H9 (cell line): ENCODE data around the gene NEAT1. TPM values are rescaled to one million over a fixed set of nuclear protein-coding genes. Genes with fewer than 3 reads are reported as not detected.

Experiments
- DNase-seq: peaks from one replicate; pipeline ENCODE4 v3.0.0-alpha.2; 2017
- H2AFZ ChIP-seq: one replicate; pipeline ENCODE4 v1.6.1; 2013; ENCODE audit warnings: mild to moderate bottlenecking, low read length, control low read depth, moderate library complexity
- H2AK5ac ChIP-seq: 2 replicates; pipeline ENCODE4 v1.6.1; 2013; ENCODE audit warnings: low read length, control low read depth, mixed read lengths; ENCODE audit not compliant: insufficient read length
- H2BK120ac ChIP-seq: one replicate; pipeline ENCODE4 v1.6.1; 2013; ENCODE audit warnings: low read depth, mild to moderate bottlenecking, low read length, control low read depth, inconsistent platforms; ENCODE audit not compliant: poor library complexity, severe bottlenecking
- H2BK12ac ChIP-seq: 2 replicates; pipeline ENCODE4 v1.6.1; 2013; ENCODE audit warnings: low read length, control low read depth, mixed read lengths, low read depth; ENCODE audit not compliant: insufficient read length
- H2BK15ac ChIP-seq: 2 replicates; pipeline ENCODE4 v1.6.1; 2013; ENCODE audit warnings: low read depth, low read length, control low read depth
- H2BK20ac ChIP-seq: one replicate; pipeline ENCODE4 v1.6.1; 2013; ENCODE audit warnings: low read depth, mild to moderate bottlenecking, low read length, control low read depth, inconsistent platforms; ENCODE audit not compliant: poor library complexity, severe bottlenecking
- H2BK5ac ChIP-seq: 2 replicates; pipeline ENCODE4 v1.6.1; 2013; ENCODE audit warnings: low read length, control low read depth, mixed read lengths; ENCODE audit not compliant: insufficient read length
- H3K14ac ChIP-seq: 2 replicates; pipeline ENCODE4 v1.6.1; 2013; ENCODE audit warnings: low read length, control low read depth; ENCODE audit not compliant: insufficient read depth
- H3K18ac ChIP-seq: 2 replicates; pipeline ENCODE4 v1.6.1; 2013; ENCODE audit warnings: low read depth, mild to moderate bottlenecking, mixed read lengths, low read length, control low read depth; ENCODE audit not compliant: insufficient read length
- H3K23ac ChIP-seq: 2 replicates; pipeline ENCODE4 v1.6.1; 2013; ENCODE audit warnings: low read length, control low read depth, mixed read lengths, low read depth; ENCODE audit not compliant: insufficient read length
- H3K23me2 ChIP-seq: 2 replicates; pipeline ENCODE4 v1.6.1; 2013; ENCODE audit warnings: low read depth, mild to moderate bottlenecking, mixed read lengths, low read length, control low read depth; ENCODE audit not compliant: insufficient read length, poor library complexity, severe bottlenecking
- H3K27ac ChIP-seq: 2 replicates; pipeline ENCODE4 v1.5.1; 2013; ENCODE audit warnings: low read length, control low read depth, mixed read lengths, low read depth; ENCODE audit not compliant: insufficient read length
- H3K27me3 ChIP-seq: 2 replicates; pipeline ENCODE4 v1.6.1; 2013; ENCODE audit warnings: low read length, control low read depth, inconsistent platforms; ENCODE audit not compliant: insufficient read depth
- H3K4ac ChIP-seq: 2 replicates; pipeline ENCODE4 v1.6.1; 2013; ENCODE audit warnings: low read depth, mild to moderate bottlenecking, control low read depth, inconsistent platforms, low read length, moderate library complexity
- H3K4me1 ChIP-seq: 2 replicates; pipeline ENCODE4 v1.6.1; 2013; ENCODE audit warnings: low read length, control low read depth, inconsistent platforms; ENCODE audit not compliant: insufficient read depth
- H3K4me2 ChIP-seq: 2 replicates; pipeline ENCODE4 v1.6.1; 2013; ENCODE audit warnings: low read length, control low read depth, mixed read lengths; ENCODE audit not compliant: insufficient read length, insufficient read depth
- H3K56ac ChIP-seq: 2 replicates; pipeline ENCODE4 v1.6.1; 2013; ENCODE audit warnings: low read depth, mild to moderate bottlenecking, mixed read lengths, low read length, control low read depth; ENCODE audit not compliant: insufficient read length
- H3K79me1 ChIP-seq: 2 replicates; pipeline ENCODE4 v1.6.1; 2013; ENCODE audit warnings: low read depth, mild to moderate bottlenecking, moderate library complexity, low read length, control low read depth, inconsistent platforms; ENCODE audit not compliant: insufficient read depth, poor library complexity, severe bottlenecking
- H3K79me2 ChIP-seq: 2 replicates; pipeline ENCODE4 v1.6.1; 2013; ENCODE audit warnings: low read length, control low read depth, inconsistent platforms; ENCODE audit not compliant: insufficient read depth
- H3K9ac ChIP-seq: 2 replicates; pipeline ENCODE4 v1.6.1; 2013; ENCODE audit warnings: low read length, control low read depth, mixed read lengths; ENCODE audit not compliant: insufficient read length; ENCODE audit errors: extremely low read depth
- H3K9me3 ChIP-seq: one replicate; pipeline ENCODE4 v1.6.1; 2013; ENCODE audit warnings: low read depth, low read length, inconsistent platforms; ENCODE audit not compliant: control insufficient read depth
- H3T11ph ChIP-seq: one replicate; pipeline ENCODE4 v1.6.1; 2013; ENCODE audit warnings: mild to moderate bottlenecking, low read length, control low read depth, inconsistent platforms
- H4K20me1 ChIP-seq: one replicate; pipeline ENCODE4 v1.6.1; 2013; ENCODE audit not compliant: control insufficient read depth, insufficient read length, insufficient read depth
- H4K5ac ChIP-seq: 2 replicates; pipeline ENCODE4 v1.6.1; 2013; ENCODE audit warnings: low read depth, mild to moderate bottlenecking, mixed read lengths, low read length, control low read depth; ENCODE audit not compliant: insufficient read length
- H4K8ac ChIP-seq: replicated peaks from 2 replicates; pipeline ENCODE4 v1.6.1; 2013; ENCODE audit warnings: low read length, control low read depth, mixed read lengths, low read depth; ENCODE audit not compliant: insufficient read length
- H4K91ac ChIP-seq: 2 replicates; pipeline ENCODE4 v1.6.1; 2013; ENCODE audit warnings: low read depth, mild to moderate bottlenecking, moderate library complexity, mixed read lengths, low read length, control low read depth; ENCODE audit not compliant: insufficient read length
- H3K27ac Mint-ChIP-seq, 3 experiments: 2 replicates in 2 of 3; 3 replicates in 1 of 3; pipeline ENCODE4 v1.8.0; 2020 to 2021; ENCODE audit warnings: mixed read lengths in 3 of 3, mild to moderate bottlenecking in 1 of 3, moderate library complexity in 1 of 3
- H3K27me3 Mint-ChIP-seq: 2 replicates; pipeline ENCODE4 v1.8.0; 2021; ENCODE audit warnings: low read depth, mild to moderate bottlenecking, moderate library complexity, mixed read lengths
- H3K36me3 Mint-ChIP-seq, 3 experiments: 2 replicates in 2 of 3; 3 replicates in 1 of 3; pipeline ENCODE4 v1.8.0; 2020 to 2021; ENCODE audit warnings: low read depth in 3 of 3, mixed read lengths in 3 of 3; ENCODE audit not compliant: insufficient read depth in 1 of 3
- H3K4me1 Mint-ChIP-seq, 2 experiments: 2 replicates each; pipeline ENCODE4 v1.8.0; 2020; ENCODE audit warnings: mixed read lengths in 2 of 2
- H3K4me3 Mint-ChIP-seq, 2 experiments: 2 replicates in 1 of 2; 3 replicates in 1 of 2; pipeline ENCODE4 v1.8.0; 2020 to 2021; ENCODE audit warnings: mild to moderate bottlenecking in 2 of 2, mixed read lengths in 2 of 2, moderate library complexity in 1 of 2
- H3K9me3 Mint-ChIP-seq, 2 experiments: 2 replicates in 1 of 2; 3 replicates in 1 of 2; pipeline ENCODE4 v1.8.0; 2020; ENCODE audit warnings: mild to moderate bottlenecking in 2 of 2, mixed read lengths in 2 of 2, moderate library complexity in 1 of 2
- WGBS: extraction: QIAGEN DNeasy Blood & Tissue Kit; methylation state at CpG from one replicate; pipeline ENCODE4 v1.1.7; 2013; ENCODE audit warnings: missing lambda C conversion rate, low lambda C conversion rate, mixed read lengths; ENCODE audit not compliant: insufficient read length; ENCODE audit errors: extremely low coverage; 5-methylcytosine and 5-hydroxymethylcytosine counted together
- total RNA-seq: library from RNA; stranded (reverse); gene quantifications from 2 replicates; pipeline ENCODE4 v1.2.1, GENCODE V29; 2021
- TF ChIP-seq, protein P1 (sequence below): fragments of 200-600 bp; sonication (generic); conservative IDR thresholded peaks from 3 replicates; pipeline ENCODE4 v1.8.0; 2021; ENCODE audit warnings: antibody characterized with exemption, mild to moderate bottlenecking

Gene NEAT1
- total RNA-seq, 1 experiment from 2014 or later: 12.7 TPM

DNA sequence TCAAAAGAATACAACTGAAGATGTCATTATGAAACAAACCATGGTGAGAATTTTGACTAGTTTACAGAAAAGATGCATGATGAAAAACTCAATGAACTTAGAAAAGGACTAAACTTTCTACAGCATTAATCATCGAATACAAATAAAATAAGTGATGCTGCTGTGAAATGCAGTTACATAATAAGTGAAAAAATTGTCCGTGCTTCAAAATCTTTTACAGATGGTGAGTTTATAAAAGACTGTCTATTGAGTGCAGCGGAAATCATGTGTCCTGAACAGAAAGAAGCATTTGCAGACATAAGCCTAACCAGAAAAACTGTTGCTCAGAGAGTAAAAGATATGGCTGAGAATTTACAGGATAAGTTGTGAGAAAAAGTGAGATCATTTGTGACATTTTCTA lies 33.8 kb downstream of the NEAT1 start:
- H3K23ac ChIP-seq: no peak overlapping the region
- H2BK12ac ChIP-seq: no peak overlapping the region
- no peak overlapping the region for H3K27ac ChIP-seq
- no peak overlapping the region for H3K14ac ChIP-seq
- TF ChIP-seq, protein P1, sequence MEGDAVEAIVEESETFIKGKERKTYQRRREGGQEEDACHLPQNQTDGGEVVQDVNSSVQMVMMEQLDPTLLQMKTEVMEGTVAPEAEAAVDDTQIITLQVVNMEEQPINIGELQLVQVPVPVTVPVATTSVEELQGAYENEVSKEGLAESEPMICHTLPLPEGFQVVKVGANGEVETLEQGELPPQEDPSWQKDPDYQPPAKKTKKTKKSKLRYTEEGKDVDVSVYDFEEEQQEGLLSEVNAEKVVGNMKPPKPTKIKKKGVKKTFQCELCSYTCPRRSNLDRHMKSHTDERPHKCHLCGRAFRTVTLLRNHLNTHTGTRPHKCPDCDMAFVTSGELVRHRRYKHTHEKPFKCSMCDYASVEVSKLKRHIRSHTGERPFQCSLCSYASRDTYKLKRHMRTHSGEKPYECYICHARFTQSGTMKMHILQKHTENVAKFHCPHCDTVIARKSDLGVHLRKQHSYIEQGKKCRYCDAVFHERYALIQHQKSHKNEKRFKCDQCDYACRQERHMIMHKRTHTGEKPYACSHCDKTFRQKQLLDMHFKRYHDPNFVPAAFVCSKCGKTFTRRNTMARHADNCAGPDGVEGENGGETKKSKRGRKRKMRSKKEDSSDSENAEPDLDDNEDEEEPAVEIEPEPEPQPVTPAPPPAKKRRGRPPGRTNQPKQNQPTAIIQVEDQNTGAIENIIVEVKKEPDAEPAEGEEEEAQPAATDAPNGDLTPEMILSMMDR: no peak
- no peak overlapping the region for H3K56ac ChIP-seq
- H3K79me2 ChIP-seq: no peaks in the 10 kb centered on the region
- Mint-ChIP-seq H3K27ac (no peak overlapping the region), H3K4me1 (peaks cover 19 to 26% of the 10 kb centered on the region in 2 experiments), H3K4me3 (no peak overlapping the region), H3K27me3 (peaks cover 97% of the 10 kb centered on the region), H3K36me3 (peaks cover 0 to 2% (median 0%) of the 10 kb centered on the region in 3 experiments; a peak in 1 of 7 replicates), H3K9me3 (peaks cover 11 to 27% of the 10 kb centered on the region in 2 experiments)
- H4K91ac ChIP-seq: no peak overlapping the region
- H3K4me2 ChIP-seq: no peak overlapping the region
- no peak overlapping the region for H2BK15ac ChIP-seq
- no CpG with 5 or more reads among the region's 3 CpGs for WGBS
- no peak overlapping the region for H4K5ac ChIP-seq
- no peaks in the 10 kb centered on the region for H3K79me1 ChIP-seq
- no peak overlapping the region for H2AFZ ChIP-seq
- H3K4ac ChIP-seq: no peak overlapping the region
- no peaks in the 10 kb centered on the region for H3K4me1 ChIP-seq
- no peaks in the 10 kb centered on the region for H4K20me1 ChIP-seq
- no peak overlapping the region for H3K9ac ChIP-seq
- no peak overlapping the region for H2AK5ac ChIP-seq
- peaks cover 41% of the 10 kb centered on the region for H3K27me3 ChIP-seq
- no peak for DNase-seq
- H2BK120ac ChIP-seq: no peak overlapping the region
- no peak overlapping the region for H3T11ph ChIP-seq
- H2BK20ac ChIP-seq: no peak overlapping the region
- H3K18ac ChIP-seq: no peak overlapping the region
- H3K23me2 ChIP-seq: peaks cover 4% of the 10 kb centered on the region
- no peaks in the 10 kb centered on the region for H3K9me3 ChIP-seq
- no peak overlapping the region for H2BK5ac ChIP-seq
- no peak overlapping the region for H4K8ac ChIP-seq
